AG04450 (cell line): ENCODE results near the gene EIF3F. TPM values are rescaled to one million over a fixed set of nuclear protein-coding genes. Genes with fewer than 3 reads are reported as not detected.

Experiments used
- CTCF ChIA-PET: fragments of 300-600, 350-600 bp; formaldehyde crosslinking; extraction: SDS; loops from one replicate; lab custom pipeline; 2022; ENCODE audit warnings: antibody characterized with exemption, inconsistent platforms; lab: Charles Lee
- POLR2A ChIA-PET: fragments of 350-600 bp; formaldehyde crosslinking; extraction: SDS; loops from one replicate; lab custom pipeline; 2021; ENCODE audit warnings: antibody characterized with exemption, inconsistent platforms; lab: Yijun Ruan, JAX
- DNase-seq: peaks from one replicate; pipeline ENCODE4 v3.0.0-alpha.2; 2011; ENCODE audit warnings: low read depth, low spot score
- H3K27ac ChIP-seq: one replicate; pipeline ENCODE4 v1.5.1; 2012; ENCODE audit warnings: low read depth, low read length, control low read depth
- H3K27me3 ChIP-seq: one replicate; pipeline ENCODE4 v1.6.0; 2012; ENCODE audit warnings: low read length; ENCODE audit not compliant: control insufficient read depth, insufficient read depth
- H3K4me3 ChIP-seq: 2 replicates; pipeline ENCODE4 v1.5.1; 2011; ENCODE audit warnings: mild to moderate bottlenecking, low read depth, low read length, control low read depth
- H3K9me3 ChIP-seq: 2 replicates; pipeline ENCODE4 v1.5.1; 2012; ENCODE audit warnings: low read length; ENCODE audit not compliant: control insufficient read depth, insufficient read depth
- CTCF ChIP-seq: IDR thresholded peaks from 2 replicates; pipeline ENCODE4 v1.5.1; 2011; ENCODE audit warnings: low read depth, low read length, control low read depth, inconsistent platforms
- polyA plus RNA-seq: library from polyadenylated mRNA; depleted of rRNA; stranded (reverse); fragments of >200 nt; gene quantifications from 2 replicates; pipeline ENCODE4 v1.2.3, GENCODE V29; 2011

The EIF3F gene
- polyA plus RNA-seq, 1 experiment: 216 TPM

GRCh38 chr11:7967097-7967496 lies 20.0 kb upstream of the EIF3F start:
- no peak for DNase-seq
- POLR2A ChIA-PET: no interaction called here

DNA sequence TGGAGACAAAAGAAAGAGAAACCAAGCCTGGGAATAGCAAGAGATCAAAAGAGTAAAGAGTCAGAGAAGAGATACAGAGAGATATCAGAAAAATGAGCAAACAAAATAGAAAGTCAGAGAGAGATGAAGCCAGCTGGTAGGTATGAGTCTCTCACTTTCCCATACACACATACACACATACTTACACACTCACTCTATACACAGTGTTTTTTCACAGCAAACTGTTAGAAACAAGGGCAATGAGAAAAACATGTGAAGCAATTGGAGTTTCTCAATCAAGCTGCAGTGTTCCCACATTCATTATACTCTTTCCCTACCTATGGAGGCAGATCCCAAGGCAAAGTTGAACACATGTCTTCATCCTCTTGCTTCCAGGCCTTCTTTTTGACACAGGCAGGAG lies 19.3 kb upstream of the EIF3F start:
- no peak overlapping the region for H3K4me3 ChIP-seq
- CTCF ChIA-PET: interaction anchor here (0.7 to 2.1 kb wide), 6 partner anchors 14 to 286 kb away, joined by 3 to 19 read pairs (median 6); partner anchors contain the start of gene EIF3F
- POLR2A ChIA-PET: no interaction called here
- no peak for DNase-seq
- no peak for TF ChIP-seq CTCF
- no peaks in the 10 kb centered on the region for H3K27me3 ChIP-seq
- peaks cover 2% of the 10 kb centered on the region; the same call in 1 of the 2 replicates for H3K9me3 ChIP-seq
- peak overlapping the region; percentile 62 for H3K27ac ChIP-seq

More at GRCh38 chr11:7967097-7967496, 20.0 kb upstream of the EIF3F start:
- no peak overlapping the region for H3K27ac ChIP-seq
- CTCF ChIA-PET: no interaction called here
- peaks cover 9% of the 10 kb centered on the region for H3K9me3 ChIP-seq
- no peak for TF ChIP-seq CTCF
- H3K4me3 ChIP-seq: no peak overlapping the region
- H3K27me3 ChIP-seq: no peaks in the 10 kb centered on the region

DNA sequence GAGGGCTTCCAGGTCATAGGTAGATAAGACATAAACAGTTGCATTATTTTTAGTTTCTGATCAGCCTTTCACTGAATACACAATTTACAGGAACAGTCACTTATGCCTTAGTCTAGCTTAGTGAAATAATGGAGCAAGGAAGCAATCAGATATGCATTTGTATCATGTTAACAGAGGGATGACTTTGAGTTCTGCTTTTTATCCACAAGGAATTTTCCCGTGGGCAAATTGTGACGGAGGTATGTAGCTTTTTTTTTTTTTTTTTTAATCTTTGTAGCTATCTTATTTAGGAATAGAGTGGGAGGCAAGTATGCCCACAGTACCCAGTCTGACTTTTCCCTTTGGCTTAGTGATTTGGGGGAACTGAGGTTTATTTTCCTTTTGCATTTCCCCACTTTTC lies 18.5 kb upstream of the EIF3F start:
- Histone ChIP-seq H3K27me3 (no peaks in the 10 kb centered on the region), H3K27ac (no peak overlapping the region), H3K4me3 (no peak overlapping the region), H3K9me3 (no peaks in the 10 kb centered on the region)
- DNase-seq: no peak
- POLR2A ChIA-PET: no interaction called here
- TF ChIP-seq CTCF: no peak
- CTCF ChIA-PET: interaction anchor here (1.3 to 2.1 kb wide), 5 partner anchors 15 to 76 kb away, joined by 3 to 19 read pairs (median 7); partner anchors contain the start of gene EIF3F

DNA sequence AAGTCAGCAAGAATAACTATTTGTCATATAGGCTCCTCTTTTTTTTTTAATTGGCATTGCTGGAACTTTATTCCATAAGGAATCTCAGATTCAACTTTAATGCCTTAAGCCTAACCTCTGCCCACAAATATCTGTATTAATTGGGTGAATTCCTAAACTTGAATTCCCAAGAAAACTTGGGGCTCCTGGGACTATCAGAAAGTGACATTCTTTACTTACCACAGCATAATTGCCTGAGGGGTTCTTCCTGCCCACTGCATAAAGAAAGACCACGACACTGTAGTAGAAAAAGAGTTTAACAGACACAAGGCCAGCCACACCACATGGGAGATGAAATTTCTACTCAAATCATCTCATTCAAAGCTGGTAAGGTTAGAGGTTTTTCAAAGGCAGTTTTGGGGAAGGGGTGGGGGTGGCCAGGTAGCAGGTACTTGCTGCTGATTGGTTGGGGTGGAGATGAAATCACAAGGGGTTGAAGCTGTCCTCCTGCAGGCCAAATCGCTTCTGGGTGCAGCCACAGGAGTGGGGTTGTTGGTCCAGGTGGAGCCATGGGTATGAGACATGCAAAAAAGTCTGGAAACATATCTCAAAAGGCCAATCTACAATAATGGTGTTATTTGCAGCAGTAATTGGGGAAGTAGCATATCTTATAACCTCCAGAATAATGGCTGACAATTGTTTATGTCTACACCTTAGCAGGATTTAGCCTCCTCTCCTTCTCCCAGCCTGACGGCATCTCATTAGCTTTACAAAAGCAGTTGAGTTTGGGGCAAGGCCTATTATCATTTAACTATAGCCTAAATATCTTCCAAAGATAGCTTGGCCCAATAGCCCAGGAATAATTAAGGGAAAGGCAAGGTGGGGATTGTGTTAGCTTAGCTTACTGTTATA lies 17.1 kb upstream of the EIF3F start:
- ChIA-PET POLR2A (no interaction called here), CTCF (interaction anchor here (1.6 to 2.4 kb wide), 2 partner anchors 17 to 129 kb away, joined by 6 to 19 read pairs (median 13); partner anchors contain the start of gene EIF3F)
- no peaks in the 10 kb centered on the region for H3K27me3 ChIP-seq
- TF ChIP-seq CTCF: no peak
- H3K9me3 ChIP-seq: no peaks in the 10 kb centered on the region
- H3K4me3 ChIP-seq: no peak overlapping the region
- no peak overlapping the region for H3K27ac ChIP-seq
- no peak for DNase-seq

DNA sequence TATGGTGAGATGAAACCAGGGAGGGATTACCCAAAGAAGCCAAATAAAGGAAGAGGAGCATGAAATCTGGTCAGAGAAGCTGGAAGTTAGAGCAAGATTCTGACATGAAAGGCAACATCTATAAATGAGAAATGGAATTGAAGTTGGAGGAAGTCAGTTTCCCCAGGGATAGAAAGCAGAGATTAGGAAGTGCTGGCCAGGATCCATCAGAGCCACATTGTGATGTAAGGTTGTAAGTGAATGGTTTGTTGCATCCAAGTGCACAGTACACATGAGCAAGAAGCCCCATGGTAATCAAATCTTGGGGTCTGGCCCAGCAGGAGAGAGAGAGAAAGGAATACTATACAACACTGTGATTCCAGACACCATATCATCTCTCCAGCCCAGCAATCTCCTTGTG lies 15.3 kb upstream of the EIF3F start:
- POLR2A ChIA-PET: no interaction called here
- Histone ChIP-seq H3K9me3 (no peaks in the 10 kb centered on the region), H3K27me3 (no peaks in the 10 kb centered on the region), H3K27ac (no peak overlapping the region), H3K4me3 (no peak overlapping the region)
- DNase-seq: no peak
- TF ChIP-seq CTCF: no peak
- CTCF ChIA-PET: interaction anchor here (0.6 to 2.4 kb wide), 2 partner anchors 10 to 15 kb away, joined by 3 to 13 read pairs; partner anchors contain the start of gene EIF3F
